Thymus (tissue), 11 donors: ENCODE data around the gene RECQL5. TPM values are rescaled to one million over a fixed set of nuclear protein-coding genes. Genes with fewer than 3 reads are reported as not detected.
"Not testable (repeated sequence)": the region's sequence is repeated elsewhere in the genome, so short reads cannot be mapped to it uniquely, and the experiment has no call there.

Experiments used
- DNase-seq, 9 donors: peaks; one replicate each; pipeline ENCODE4 v3.0.0-alpha.2; 2013; ENCODE audit warnings: low spot score in 9 of 9, low read depth in 6 of 9, missing footprints in 1 of 9
- H3K27ac ChIP-seq, 2 donors: one replicate each; pipeline ENCODE4 v1.5.1; 2013; ENCODE audit warnings: control low read depth in 1 of 2, low read depth in 1 of 2, low read length in 1 of 2, mild to moderate bottlenecking in 1 of 2, moderate library complexity in 1 of 2
- H3K27me3 ChIP-seq, 2 donors: one replicate each; pipeline ENCODE4 v1.5.1; 2013; ENCODE audit warnings: low read length in 1 of 2; ENCODE audit not compliant: control insufficient read depth in 2 of 2, insufficient read depth in 1 of 2
- H3K36me3 ChIP-seq, 2 donors: one replicate each; pipeline ENCODE4 v1.5.1; 2013; ENCODE audit warnings: low read length in 1 of 2, mild to moderate bottlenecking in 1 of 2, moderate library complexity in 1 of 2; ENCODE audit not compliant: control insufficient read depth in 2 of 2, insufficient read depth in 2 of 2
- H3K4me1 ChIP-seq, 2 donors: one replicate each; pipeline ENCODE4 v1.5.1; 2013; ENCODE audit warnings: low read length in 2 of 2; ENCODE audit not compliant: control insufficient read depth in 2 of 2, insufficient read depth in 2 of 2
- H3K4me3 ChIP-seq, 2 donors: one replicate each; pipeline ENCODE4 v1.5.1; 2013; ENCODE audit warnings: low read length in 2 of 2, control low read depth in 1 of 2, mild to moderate bottlenecking in 1 of 2
- H3K9me3 ChIP-seq, 2 donors: one replicate each; pipeline ENCODE4 v1.5.1; 2013; ENCODE audit warnings: low read length in 1 of 2, mild to moderate bottlenecking in 1 of 2; ENCODE audit not compliant: control insufficient read depth in 2 of 2, insufficient read depth in 1 of 2
- WGBS: extraction: QIAGEN DNeasy Blood & Tissue Kit; methylation state at CpG from one replicate; pipeline ENCODE4 v1.1.7; 2013; 5-methylcytosine and 5-hydroxymethylcytosine counted together
- polyA plus RNA-seq: library from polyadenylated mRNA; stranded (reverse); fragments of 200-250 nt; gene quantifications from one replicate; pipeline ENCODE4 v1.2.3, GENCODE V29; 2013
- total RNA-seq: library from RNA; stranded (reverse); fragments of 120-200 nt; gene quantifications from one replicate; pipeline ENCODE4 v1.2.4, GENCODE V29; 2013
- donor health status: healthy.

The RECQL5 gene
- total and polyA plus RNA-seq, 2 donors: 17.4 to 51.8 TPM

DNA sequence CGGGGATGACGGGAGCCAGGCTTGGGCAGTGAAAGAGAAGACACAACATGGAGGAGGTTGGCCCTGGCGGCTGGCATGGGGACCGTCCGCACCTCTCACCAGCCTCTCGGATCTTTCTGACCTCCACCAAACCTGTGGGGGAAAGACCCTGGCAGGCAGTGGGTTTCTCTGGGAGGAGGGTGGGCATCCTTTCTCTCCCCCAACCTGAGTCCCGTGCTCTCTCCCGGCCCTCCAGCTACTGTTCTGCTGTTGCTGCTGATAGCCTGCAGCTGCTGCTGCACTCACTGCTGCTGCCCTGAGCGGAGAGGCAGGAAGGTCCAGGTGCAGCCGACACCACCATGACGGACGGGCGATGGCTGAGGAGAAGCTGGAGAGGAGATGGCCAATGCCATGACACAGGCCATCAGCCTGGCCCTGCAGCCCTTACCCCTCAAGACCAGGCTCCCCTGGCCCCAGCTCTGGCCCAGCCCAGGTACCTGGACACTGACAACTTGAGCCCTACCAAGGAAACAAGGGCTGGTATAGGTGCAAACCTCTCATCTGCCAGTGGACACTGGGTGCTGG, 26.3 kb downstream of the RECQL5 start:
- WGBS: 98% methylated on average over 13 of the region's 13 CpGs
- Histone ChIP-seq H3K27ac (no peak overlapping the region), H3K27me3 (no peaks in the 10 kb centered on the region), H3K9me3 (no peaks in the 10 kb centered on the region), H3K4me1 (peaks cover 0 to 3% of the 10 kb centered on the region in 2 donors), H3K4me3 (no peak overlapping the region), H3K36me3 (peaks cover 8 to 28% of the 10 kb centered on the region in 2 donors)
- DNase-seq: no peak

DNA sequence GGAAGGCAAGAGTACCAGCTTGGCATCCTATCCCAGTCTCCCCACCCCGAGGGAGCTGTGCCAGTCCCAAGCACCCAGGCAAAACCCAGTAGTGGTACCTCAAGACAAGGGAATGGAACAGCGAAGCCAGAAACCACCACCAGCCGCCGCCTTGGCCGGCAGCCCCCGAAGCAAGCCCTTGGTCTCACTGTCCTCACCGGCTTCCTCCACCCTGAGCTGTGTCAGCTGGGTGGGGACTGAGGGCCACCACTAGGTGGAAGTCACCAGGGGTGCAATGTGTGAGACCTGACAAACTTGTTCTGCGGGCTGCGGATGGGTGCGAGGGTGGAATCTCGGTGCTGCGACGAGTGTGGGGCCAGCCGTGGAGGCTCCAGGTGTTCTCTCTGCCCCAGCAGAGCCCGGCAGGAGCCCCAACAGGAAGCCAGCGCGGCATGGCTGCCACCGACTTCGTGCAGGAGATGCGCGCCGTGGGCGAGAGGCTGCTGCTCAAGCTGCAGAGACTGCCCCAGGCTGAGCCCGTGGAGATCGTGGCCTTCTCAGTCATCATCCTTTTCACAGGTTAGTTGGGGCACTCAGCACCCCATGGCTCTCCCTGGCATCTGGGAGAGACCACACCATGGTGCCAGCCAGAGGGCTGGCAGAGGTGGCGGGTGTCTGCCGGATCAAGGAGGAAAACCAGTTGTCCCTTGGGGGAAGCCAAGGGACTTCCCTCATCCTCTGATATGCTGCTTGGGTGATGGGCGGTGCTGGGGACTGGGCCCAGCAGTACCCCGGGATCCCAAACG, 27.0 kb downstream of the RECQL5 start:
- Histone ChIP-seq H3K4me1 (peaks cover 0 to 2% of the 10 kb centered on the region in 2 donors), H3K27ac (peak overlapping the region in 1 of 2 donors; percentile 18), H3K9me3 (no peaks in the 10 kb centered on the region), H3K36me3 (peaks cover 8 to 28% of the 10 kb centered on the region in 2 donors), H3K27me3 (no peaks in the 10 kb centered on the region), H3K4me3 (no peak overlapping the region)
- DNase-seq: no peak
- 93% methylated on average over 30 of the region's 30 CpGs for WGBS

DNA sequence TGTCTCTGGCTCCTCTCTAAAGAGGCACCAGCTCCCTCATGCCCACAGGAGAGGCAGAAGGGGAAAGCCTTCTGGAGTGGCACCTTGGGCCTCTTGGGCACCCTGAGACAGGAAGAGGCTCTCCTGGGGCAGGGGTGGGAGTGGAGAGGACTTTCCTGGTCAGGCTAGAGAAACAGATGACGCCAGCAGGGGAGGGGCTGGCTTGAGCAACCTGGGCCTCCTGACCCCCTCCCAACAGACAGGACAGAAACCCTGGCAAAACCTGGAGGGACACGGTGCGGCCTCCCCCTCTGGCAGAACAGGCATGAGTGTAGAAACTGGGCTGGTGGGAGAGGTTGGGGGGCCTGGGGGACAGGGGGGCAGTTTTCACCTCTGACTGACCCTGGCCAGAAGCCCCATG, 27.6 kb downstream of the RECQL5 start:
- Histone ChIP-seq H3K4me1 (peaks cover 1 to 6% of the 10 kb centered on the region in 2 donors), H3K27me3 (no peaks in the 10 kb centered on the region), H3K4me3 (no peak overlapping the region), H3K9me3 (peaks cover 0 to 2% of the 10 kb centered on the region in 2 donors), H3K36me3 (peaks cover 8 to 28% of the 10 kb centered on the region in 2 donors), H3K27ac (no peak overlapping the region)
- WGBS: 91% methylated on average over 3 of the region's 3 CpGs
- no peak for DNase-seq

DNA sequence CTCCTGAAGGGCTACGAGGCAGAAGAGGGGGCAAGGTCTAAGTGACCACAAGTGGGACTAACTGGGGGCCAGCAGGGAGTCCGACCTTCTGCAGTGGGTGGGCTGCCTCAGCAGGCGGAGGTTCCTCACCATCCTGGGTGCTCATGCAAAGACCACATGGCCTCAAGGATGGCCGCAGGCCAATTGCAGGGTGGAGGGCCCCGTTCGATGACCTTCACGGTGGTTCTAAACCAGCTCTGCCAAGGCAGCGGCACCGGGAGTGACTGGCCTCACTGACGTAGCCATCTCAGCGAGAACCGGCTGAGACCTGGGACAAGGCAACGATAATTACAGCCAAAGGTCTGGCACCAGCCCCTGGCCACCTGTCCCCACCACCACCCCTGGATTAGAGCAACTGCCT, 28.1 kb downstream of the RECQL5 start:
- Histone ChIP-seq H3K36me3 (peaks cover 8 to 28% of the 10 kb centered on the region in 2 donors), H3K4me3 (no peak overlapping the region), H3K4me1 (peaks cover 5 to 11% of the 10 kb centered on the region in 2 donors), H3K27ac (no peak overlapping the region), H3K9me3 (peaks cover 0 to 6% of the 10 kb centered on the region in 2 donors), H3K27me3 (no peaks in the 10 kb centered on the region)
- no peak for DNase-seq
- WGBS: 98% methylated on average over 13 of the region's 13 CpGs

DNA sequence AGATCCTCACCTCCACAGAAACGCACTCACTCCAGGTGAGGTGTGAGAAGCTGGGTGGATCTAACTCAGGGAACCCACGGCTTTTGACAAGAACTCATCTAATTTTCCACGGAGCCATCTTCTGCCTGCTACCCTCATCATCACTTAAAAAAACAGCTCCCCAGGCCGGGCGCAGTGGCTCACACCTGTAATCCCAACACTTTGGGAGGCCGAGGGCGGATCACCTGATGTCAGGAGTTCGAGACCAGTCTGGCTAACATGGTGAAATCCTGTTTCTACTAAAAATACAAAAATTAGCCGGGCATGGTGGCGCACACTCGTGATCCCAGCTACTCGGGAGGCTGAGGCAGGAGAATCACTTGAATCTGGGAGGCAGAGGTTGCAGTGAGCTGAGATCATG, 28.9 kb downstream of the RECQL5 start:
- 96% methylated on average over 12 of the region's 12 CpGs for WGBS
- H3K4me3 ChIP-seq, DNase-seq, H3K27ac ChIP-seq, H3K27me3 ChIP-seq, H3K9me3 ChIP-seq: not testable (repeated sequence)
- Histone ChIP-seq H3K4me1 (peaks cover 8 to 19% of the 10 kb centered on the region in 2 donors), H3K36me3 (peaks cover 0 to 22% of the 10 kb centered on the region in 2 donors)

DNA sequence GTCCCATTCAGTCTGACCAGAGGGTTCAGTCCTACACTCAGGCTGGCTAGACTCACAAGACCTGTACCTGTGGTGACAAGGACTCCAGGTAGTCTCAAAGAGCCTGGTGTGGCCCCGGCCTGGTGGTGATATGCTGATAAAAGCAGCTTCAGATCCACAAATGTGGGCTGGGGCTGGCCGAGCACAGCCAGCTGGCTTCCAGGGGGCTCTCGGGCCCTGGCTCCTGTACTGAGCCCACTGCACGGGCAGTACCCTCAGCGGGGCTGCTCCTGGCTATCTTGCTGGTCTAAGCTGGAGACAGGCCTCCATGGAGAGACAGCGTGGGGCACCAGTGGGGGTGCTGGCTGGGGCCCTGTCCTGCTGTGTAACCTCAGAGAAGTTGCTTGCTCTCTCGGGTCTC, 29.4 kb downstream of the RECQL5 start:
- peaks cover 8 to 24% of the 10 kb centered on the region in 2 donors for H3K4me1 ChIP-seq

DNA sequence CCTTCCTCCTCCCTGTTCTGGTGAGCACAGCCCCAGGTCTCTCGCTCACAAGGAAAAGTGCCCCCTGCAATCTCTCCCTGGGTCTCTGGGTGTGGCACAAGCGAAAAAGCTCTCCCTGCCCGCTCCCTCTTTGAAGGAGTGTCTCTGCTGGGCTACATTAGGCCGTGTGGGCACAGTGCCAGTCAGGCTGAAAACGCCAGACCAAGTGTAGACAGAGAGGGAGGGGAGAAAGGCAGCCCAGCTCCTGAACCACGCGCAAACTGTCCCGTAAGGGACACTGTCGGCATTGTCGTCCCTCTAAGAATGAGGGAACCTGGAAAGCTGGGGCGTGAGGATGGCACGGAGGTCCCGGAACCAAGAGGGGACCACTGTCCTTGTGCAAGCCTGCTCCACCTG, 29.8 kb downstream of the RECQL5 start:
- Histone ChIP-seq H3K4me1 (peaks cover 8 to 24% of the 10 kb centered on the region in 2 donors), H3K9me3 (peaks cover 0 to 6% of the 10 kb centered on the region in 2 donors), H3K4me3 (no peak overlapping the region), H3K27ac (no peak overlapping the region), H3K27me3 (no peaks in the 10 kb centered on the region), H3K36me3 (peaks cover 0 to 22% of the 10 kb centered on the region in 2 donors)
- DNase-seq: no peak
- WGBS: 96% methylated on average over 13 of the region's 13 CpGs

More for the DNA sequence above, 29.4 kb downstream of the RECQL5 start:
- DNase-seq: no peak
- H3K9me3 ChIP-seq: peaks cover 0 to 6% of the 10 kb centered on the region in 2 donors
- WGBS: 98% methylated on average over 7 of the region's 7 CpGs
- H3K36me3 ChIP-seq: peaks cover 0 to 22% of the 10 kb centered on the region in 2 donors
- no peak overlapping the region for H3K27ac ChIP-seq
- H3K4me3 ChIP-seq: no peak overlapping the region
- H3K27me3 ChIP-seq: no peaks in the 10 kb centered on the region

DNA sequence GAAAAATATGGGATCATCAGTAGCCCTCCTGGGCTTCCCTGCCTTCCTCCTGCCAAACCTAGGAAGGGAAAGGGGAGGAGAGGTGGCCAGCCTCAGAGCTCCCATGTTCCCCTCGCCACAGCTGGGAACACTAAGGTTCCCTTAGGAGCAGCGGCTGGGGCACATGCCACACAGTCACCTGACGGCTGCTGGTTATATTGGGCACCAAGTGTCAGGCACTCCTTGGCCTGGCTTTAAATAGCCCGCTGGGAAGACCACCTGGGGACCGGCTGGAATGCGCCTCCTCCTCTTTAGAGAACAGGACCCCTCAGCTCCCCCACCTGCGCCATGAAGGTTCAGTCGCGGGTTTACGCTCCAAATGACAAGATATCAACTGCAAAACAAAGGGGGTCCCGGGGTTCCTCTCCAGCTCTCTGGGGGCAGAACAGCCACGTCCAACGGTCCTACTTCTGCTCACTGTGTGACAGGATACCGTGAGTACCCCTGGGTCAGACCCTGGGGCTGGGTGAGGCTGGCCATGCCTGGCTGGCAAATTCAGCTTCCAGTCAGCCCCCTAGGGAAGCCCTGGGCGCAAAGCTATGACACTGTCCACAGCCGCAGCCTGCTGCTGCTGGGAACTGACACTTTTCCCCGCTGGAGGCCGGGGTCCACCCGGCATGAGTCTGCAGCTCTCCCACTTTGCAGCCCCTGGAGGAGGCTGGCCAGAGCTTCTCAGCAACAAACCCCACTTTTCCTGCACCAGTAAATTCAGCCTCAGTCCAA, 30.4 kb downstream of the RECQL5 start:
- Histone ChIP-seq H3K4me3 (no peak overlapping the region), H3K27me3 (no peaks in the 10 kb centered on the region), H3K36me3 (peaks cover 0 to 22% of the 10 kb centered on the region in 2 donors), H3K27ac (no peak overlapping the region), H3K9me3 (peaks cover 0 to 6% of the 10 kb centered on the region in 2 donors), H3K4me1 (peaks cover 8 to 23% of the 10 kb centered on the region in 2 donors)
- no peak for DNase-seq
- WGBS: 97% methylated on average over 19 of the region's 19 CpGs
